Muscle of arm (tissue), 12 donors: ENCODE measurements around the gene VPS72. TPM values are rescaled to one million over a fixed set of nuclear protein-coding genes. Genes with fewer than 3 reads are reported as not detected.

Source experiments
- DNase-seq: peaks from one replicate; pipeline ENCODE4 v3.0.0-alpha.2; 2013
- polyA plus RNA-seq, 12 donors: library from polyadenylated mRNA; unstranded; fragments of 120-200 nt; gene quantifications; one replicate each; pipeline ENCODE4 v1.2.1, GENCODE V29; 2013; ENCODE audit not compliant: insufficient read length in 12 of 12

The VPS72 gene
- polyA plus RNA-seq, 12 donors, result 24.7 to 53.6 (median 45.3) TPM; not detected in 1

GRCh38 chr1:151146412-151147131 is 43.4 kb downstream of the VPS72 start, which contains the start of gene SEMA6C:
TSS of gene SEMA6C (minus strand) at chr1:151146631. CDS start at chr1:151142621, 4,010 bp downstream.
- peak; percentile 95 for DNase-seq

GRCh38 chr1:151146072-151146411 is 44.0 kb downstream of the VPS72 start:
- no peak for DNase-seq

- no peak for DNase-seq
Measured at GRCh38 chr1:151145304-151146071, 44.5 kb downstream of the VPS72 start.

- peak; percentile 64 for DNase-seq
Measured at GRCh38 chr1:151144474-151145303, 45.3 kb downstream of the VPS72 start.

GRCh38 chr1:151143986-151144385 is 46.0 kb downstream of the VPS72 start:
- no peak for DNase-seq

GRCh38 chr1:151143057-151143435 is 47.0 kb downstream of the VPS72 start:
- no peak for DNase-seq

GRCh38 chr1:151142411-151143056 is 47.5 kb downstream of the VPS72 start:
- no peak for DNase-seq

- DNase-seq, result no peak
Measured at GRCh38 chr1:151137789-151138188, 52.2 kb downstream of the VPS72 start.

GRCh38 chr1:151135433-151136385 is 54.3 kb downstream of the VPS72 start:
- DNase-seq, result no peak

- no peak for DNase-seq
Measured at GRCh38 chr1:151134991-151135390, 55.0 kb downstream of the VPS72 start.

GRCh38 chr1:151134396-151134795 is 55.6 kb downstream of the VPS72 start:
- DNase-seq, result no peak

GRCh38 chr1:151133018-151133806 is 56.8 kb downstream of the VPS72 start:
- no peak for DNase-seq

- no peak for DNase-seq
Measured at GRCh38 chr1:151132335-151133017, 57.5 kb downstream of the VPS72 start.

- DNase-seq, result peak; percentile 36
Measured at GRCh38 chr1:151131701-151132334, 58.2 kb downstream of the VPS72 start.

- peak; percentile 88 for DNase-seq
Measured at GRCh38 chr1:151130987-151131586, 58.9 kb downstream of the VPS72 start.

- DNase-seq, result no peak
Measured at GRCh38 chr1:151128800-151129199, 61.2 kb downstream of the VPS72 start.
